NCI-H748 treated with DMSO at 0.1 percent for 48 hours (cell line): ENCODE results near the gene NDRG3.
"Not testable (repeated sequence)": the region's sequence is repeated elsewhere in the genome, so short reads cannot be mapped to it uniquely, and the experiment has no call there.

Experiments
- DNase-seq: peaks from one replicate; lab custom pipeline; 2025; lab: John Stamatoyannopoulos, UW

Gene NDRG3

GRCh38 chr20:36687850-36688249 is 58.0 kb downstream of the NDRG3 start:
- no peak for DNase-seq

GRCh38 chr20:36686944-36687343 is 58.9 kb downstream of the NDRG3 start:
- DNase-seq = no peak

- no peak for DNase-seq
Observed at GRCh38 chr20:36686504-36686903, 59.4 kb downstream of the NDRG3 start.

GRCh38 chr20:36684747-36685146 is 61.1 kb downstream of the NDRG3 start:
- no peak for DNase-seq

GRCh38 chr20:36682311-36682710 is 63.6 kb downstream of the NDRG3 start:
- no peak for DNase-seq

- DNase-seq = no peak
Observed at GRCh38 chr20:36677422-36677771, 68.5 kb downstream of the NDRG3 start.

- DNase-seq = no peak
Observed at GRCh38 chr20:36676701-36677421, 69.0 kb downstream of the NDRG3 start.

GRCh38 chr20:36675545-36675944 is 70.3 kb downstream of the NDRG3 start:
- DNase-seq = not testable (repeated sequence)

GRCh38 chr20:36672991-36673390 is 72.9 kb downstream of the NDRG3 start:
- no peak for DNase-seq

GRCh38 chr20:36670665-36671357 is 75.1 kb downstream of the NDRG3 start:
- no peak for DNase-seq

GRCh38 chr20:36666181-36666740 is 79.6 kb downstream of the NDRG3 start:
- no peak for DNase-seq

- no peak for DNase-seq
Observed at GRCh38 chr20:36663031-36663430, 82.9 kb downstream of the NDRG3 start.

- DNase-seq = no peak
Observed at GRCh38 chr20:36658300-36658699, 87.6 kb downstream of the NDRG3 start.

GRCh38 chr20:36656733-36657132 is 89.2 kb downstream of the NDRG3 start:
- DNase-seq = no peak

GRCh38 chr20:36655004-36655403 is 90.9 kb downstream of the NDRG3 start:
- no peak for DNase-seq

- no peak for DNase-seq
Observed at GRCh38 chr20:36654506-36654905, 91.4 kb downstream of the NDRG3 start.

- DNase-seq = no peak
Observed at GRCh38 chr20:36653456-36653855, 92.4 kb downstream of the NDRG3 start.

- no peak for DNase-seq
Observed at GRCh38 chr20:36647196-36648121, 98.4 kb downstream of the NDRG3 start.

- no peak for DNase-seq
Observed at GRCh38 chr20:36646678-36647077, 99.2 kb downstream of the NDRG3 start.

- no peak for DNase-seq
Observed at GRCh38 chr20:36645998-36646397, 99.9 kb downstream of the NDRG3 start, which contains the start of gene SLA2. Gene SLA2 (minus strand): TSS chr20:36646196. CDS start chr20:36641335, 4,861 bp downstream.

- no peak for DNase-seq
Observed at GRCh38 chr20:36645353-36645752, 100.5 kb downstream of the NDRG3 start.

- no peak for DNase-seq
Observed at GRCh38 chr20:36644706-36645095, 101.2 kb downstream of the NDRG3 start.
